HG02840 (cell line): ENCODE measurements around the gene DHDH.

Experiments
- ATAC-seq: cut with Tn5 transposase; IDR thresholded peaks from one replicate; pipeline ENCODE4 v1.9.1; 2021; ENCODE audit warnings: mild to moderate bottlenecking, moderate library complexity, moderate number of reproducible peaks; ENCODE audit not compliant: unreplicated experiment, low FRiP score

Gene DHDH

DNA sequence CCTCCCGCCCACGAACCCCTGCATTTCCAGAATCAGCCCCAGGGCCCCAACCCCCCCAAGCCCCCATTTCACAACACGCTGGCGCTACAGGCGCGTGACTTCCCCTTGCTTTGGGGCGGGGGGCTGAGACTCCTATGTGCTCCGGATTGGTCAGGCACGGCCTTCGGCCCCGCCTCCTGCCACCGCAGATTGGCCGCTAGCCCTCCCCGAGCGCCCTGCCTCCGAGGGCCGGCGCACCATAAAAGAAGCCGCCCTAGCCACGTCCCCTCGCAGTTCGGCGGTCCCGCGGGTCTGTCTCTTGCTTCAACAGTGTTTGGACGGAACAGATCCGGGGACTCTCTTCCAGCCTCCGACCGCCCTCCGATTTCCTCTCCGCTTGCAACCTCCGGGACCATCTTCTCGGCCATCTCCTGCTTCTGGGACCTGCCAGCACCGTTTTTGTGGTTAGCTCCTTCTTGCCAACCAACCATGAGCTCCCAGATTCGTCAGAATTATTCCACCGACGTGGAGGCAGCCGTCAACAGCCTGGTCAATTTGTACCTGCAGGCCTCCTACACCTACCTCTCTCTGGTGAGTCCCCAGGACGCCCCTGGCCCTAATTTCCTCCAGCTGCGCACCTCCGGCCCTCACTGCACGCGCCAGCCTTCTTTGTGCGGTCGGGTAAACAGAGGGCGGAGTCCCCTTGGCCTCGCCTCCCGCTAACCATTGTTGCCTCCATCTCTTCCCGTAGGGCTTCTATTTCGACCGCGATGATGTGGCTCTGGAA is 31.7 kb downstream of the DHDH start, which contains the start of gene FTL:
FTL (plus strand) TSS at position 270 of the 766 bp plus-strand sequence; CDS start at position 469, 199 bp downstream.
- peak; percentile 53 for ATAC-seq

DNA sequence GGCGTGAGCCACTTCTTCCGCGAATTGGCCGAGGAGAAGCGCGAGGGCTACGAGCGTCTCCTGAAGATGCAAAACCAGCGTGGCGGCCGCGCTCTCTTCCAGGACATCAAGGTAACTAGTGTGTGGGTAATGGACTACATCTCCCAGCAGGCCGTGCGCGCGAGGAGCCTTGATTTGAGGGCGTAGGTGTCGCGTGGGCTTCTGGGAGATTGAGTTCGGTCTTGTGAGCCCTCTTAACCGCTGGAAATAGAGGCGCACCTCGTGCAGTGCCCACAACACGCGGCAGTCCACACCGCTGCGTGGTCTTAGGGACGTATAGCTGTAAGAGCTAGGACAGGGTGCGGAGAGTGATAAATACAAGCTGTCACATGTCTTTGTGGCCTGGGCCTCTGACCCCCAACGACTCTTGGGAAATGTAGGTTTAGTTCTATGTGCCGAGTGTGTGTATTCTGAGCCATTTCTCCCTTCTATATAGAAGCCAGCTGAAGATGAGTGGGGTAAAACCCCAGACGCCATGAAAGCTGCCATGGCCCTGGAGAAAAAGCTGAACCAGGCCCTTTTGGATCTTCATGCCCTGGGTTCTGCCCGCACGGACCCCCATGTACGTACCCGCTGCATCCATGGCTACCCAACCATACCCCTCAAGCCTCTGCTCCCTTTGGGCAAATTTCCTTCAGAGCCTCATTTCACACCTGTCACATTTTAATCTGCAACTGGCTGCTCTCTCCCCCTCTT is 32.5 kb downstream of the DHDH start:
- ATAC-seq: peak; percentile 7

DNA sequence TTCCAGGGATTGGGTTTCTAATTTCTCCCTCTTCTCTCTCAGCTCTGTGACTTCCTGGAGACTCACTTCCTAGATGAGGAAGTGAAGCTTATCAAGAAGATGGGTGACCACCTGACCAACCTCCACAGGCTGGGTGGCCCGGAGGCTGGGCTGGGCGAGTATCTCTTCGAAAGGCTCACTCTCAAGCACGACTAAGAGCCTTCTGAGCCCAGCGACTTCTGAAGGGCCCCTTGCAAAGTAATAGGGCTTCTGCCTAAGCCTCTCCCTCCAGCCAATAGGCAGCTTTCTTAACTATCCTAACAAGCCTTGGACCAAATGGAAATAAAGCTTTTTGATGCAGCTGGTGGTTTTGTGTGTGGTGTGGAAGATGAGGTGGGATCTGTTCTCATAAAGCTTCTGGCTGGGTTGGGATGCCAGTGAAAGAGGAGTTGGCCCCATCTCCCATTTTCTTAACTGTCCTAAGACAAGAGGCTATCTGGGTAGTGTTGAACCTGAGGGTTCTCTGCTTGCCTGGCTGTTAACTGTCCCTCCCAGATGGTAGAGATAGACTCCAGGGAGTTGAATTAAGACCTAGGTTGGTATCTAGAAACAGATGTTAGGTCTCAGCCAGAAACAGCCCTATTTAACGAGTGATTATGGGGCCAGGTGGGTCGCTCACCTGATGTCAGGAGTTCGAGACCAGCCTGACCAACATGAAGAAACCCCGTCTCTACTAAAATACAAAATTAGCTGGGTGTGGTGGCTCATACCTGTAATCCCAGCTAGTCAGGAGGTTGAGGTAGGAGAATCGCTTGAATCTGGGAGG is 33.2 kb downstream of the DHDH start:
- ATAC-seq: no peak

DNA sequence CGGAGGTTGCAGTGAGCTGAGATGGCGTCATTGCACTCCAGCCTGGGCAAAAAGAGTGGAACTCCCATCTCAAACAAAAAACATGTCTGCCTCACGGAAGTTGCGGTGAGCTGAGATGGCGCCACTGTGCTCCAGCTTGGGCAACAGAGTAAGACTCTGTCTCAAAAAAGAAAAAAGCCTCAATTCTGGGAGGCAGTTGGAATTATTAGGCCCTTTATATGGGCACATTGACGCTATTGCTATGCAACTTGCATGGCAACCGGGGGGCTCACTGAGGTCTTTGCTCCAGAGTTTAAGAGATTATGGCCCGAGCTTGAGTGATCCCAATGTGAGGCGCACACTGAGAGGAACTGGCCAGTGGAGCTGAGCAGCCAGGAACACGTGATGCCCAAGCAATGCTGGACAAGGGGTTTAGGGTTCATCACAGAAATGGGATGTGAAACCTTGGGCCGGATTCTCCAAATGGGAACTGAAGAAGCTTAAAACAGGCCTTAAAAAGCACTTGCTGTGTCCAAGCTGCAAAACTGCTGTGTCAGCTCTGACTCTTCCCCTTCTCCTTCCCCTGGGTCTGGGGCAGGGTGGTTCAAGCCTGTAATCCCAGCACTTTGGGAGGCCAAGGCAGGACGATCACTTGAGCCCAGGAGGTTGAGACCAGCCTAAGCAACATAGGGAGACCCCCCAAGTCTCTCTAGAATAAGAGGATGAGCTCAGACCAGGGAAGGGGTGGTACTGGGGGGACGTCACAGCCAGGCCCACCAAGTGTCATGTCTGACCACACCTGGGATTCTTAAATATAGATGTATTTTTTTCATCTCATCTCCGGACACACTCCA is 34.1 kb downstream of the DHDH start:
- no peak for ATAC-seq

DNA sequence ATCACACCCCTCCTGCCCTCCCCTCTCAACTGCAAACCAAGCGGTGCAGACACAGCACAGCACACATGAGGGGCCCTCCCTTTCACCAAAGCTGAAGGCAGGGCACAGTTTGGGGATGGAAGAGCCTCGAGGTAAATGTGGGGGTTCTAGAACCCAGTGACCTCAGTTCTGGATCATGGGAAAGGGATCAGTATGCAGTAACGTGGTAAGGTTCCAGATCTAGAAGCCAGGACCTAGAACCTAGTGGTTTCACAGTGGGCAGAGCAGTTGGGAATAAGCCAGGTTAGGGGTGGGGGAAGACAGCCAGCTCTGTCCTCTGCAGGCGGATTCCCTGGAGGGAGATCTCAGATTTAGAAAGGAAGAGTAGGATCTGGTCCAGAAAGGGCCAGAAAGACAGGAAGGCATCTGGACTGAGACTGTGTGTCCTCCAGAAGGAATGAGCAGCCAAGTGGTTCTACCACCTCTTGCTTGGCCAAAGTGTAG is 34.7 kb downstream of the DHDH start:
- ATAC-seq: no peak

DNA sequence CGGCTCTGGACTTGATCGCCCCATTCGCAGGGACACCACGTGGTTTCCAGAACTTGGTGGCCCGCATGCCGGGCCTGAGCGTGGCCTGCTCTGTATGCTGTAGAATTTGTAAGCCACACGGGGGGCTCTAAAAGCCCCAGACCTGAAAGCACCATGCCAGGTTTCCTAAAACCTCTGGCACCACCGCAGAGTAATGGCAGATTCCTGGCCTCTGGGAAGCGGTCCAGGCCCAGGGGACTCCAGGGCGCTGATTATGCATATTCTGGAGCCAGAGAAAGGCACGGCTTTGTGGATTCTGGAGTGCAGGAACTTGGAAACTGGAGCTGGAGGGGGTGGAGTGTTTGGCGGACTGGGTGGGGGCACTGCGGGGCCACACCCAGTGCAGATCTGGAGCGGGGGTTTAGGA is 35.3 kb downstream of the DHDH start:
- no peak for ATAC-seq

DNA sequence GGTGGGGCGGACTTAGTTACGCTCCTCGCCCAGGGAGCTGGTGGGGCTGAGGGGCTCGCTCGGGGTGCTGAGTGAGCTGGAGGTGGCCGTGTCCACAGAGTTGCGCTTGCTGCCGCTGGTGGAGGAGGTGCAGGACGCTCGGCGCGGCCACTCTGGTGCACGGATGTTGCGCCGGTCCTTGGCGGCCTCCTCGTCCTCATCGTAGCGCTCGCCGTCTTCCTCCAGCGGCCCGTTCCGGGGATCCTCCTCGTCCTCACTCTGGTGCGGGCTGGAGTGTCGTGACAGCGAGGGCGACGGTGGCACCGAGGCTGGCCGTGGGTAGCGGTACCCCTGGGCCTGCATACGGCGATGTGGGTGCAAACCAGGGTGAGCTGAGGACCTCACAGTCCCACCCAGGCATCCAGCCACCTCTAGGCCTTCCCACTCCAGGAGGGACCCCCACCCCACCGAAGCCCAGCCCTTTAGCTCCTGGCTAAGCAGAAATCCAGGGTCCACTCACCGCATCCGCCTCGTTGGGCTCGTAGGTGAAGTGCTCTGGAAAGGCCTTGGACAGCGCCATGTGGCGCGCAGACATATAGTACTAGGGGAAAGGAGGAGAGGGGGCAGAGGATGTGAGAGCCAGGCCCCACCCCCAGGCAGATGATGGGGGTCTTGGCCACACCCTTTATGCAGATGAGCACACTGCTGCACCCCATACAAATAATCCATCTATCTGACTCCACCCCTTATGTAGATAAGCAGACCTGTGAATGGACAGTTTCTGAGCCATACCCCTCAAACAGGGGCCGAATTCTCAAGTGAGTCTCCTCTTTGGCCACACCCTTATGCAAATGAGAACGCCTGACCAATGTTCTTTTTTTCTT is 36.0 kb downstream of the DHDH start:
- ATAC-seq: no peak

DNA sequence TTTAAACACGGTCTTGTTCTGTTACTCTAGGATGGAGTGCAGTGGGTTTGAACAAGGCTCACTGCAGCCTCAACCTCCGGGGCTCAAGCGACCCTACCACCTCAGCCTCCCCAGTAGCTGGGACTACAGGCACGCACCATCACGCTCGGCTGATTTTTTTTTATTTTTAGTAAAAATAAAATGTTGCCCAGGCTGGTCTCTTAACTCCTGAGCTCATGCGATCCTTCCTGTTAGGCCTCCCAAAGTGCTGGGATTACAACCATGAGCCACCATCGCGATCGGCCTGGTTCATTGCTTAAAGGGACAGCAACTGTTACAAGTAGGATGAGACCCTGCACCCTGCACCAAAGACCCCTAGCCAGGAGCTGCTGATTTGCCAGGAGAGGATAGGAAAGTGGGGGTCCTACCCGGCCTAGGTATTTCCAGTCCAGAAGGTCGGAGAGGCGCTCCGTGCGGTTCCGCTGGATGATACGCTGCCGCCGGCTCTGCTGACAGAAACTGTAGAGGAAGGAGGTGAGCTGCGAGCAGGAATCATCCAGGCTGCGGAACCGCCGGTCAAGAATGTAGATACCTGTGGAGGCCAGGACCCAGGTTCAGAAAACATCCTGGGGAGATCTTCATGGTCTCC is 36.8 kb downstream of the DHDH start:
- ATAC-seq: no peak

DNA sequence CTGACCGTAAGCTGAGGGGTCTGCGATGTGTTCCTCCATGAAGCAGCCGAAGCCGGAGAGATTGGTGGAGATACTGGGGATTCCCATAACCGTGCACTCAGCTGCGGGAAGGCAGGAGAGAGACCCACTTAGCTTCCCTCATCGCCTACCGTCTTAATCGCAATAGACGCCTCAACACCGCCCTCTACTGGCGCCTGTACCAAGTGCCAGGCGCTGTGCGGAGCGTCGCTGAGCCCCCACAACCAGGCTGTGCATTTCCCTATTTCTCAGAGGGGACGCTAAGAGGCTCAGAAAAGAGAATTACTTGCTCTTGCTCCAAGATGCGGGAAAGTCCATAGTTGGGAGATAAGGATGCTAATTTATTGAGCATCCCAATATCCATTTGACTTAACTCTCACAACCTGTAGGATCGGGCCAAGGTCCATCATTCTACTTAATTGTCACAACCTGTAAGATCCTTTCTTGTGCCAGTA is 37.5 kb downstream of the DHDH start:
- no peak for ATAC-seq

DNA sequence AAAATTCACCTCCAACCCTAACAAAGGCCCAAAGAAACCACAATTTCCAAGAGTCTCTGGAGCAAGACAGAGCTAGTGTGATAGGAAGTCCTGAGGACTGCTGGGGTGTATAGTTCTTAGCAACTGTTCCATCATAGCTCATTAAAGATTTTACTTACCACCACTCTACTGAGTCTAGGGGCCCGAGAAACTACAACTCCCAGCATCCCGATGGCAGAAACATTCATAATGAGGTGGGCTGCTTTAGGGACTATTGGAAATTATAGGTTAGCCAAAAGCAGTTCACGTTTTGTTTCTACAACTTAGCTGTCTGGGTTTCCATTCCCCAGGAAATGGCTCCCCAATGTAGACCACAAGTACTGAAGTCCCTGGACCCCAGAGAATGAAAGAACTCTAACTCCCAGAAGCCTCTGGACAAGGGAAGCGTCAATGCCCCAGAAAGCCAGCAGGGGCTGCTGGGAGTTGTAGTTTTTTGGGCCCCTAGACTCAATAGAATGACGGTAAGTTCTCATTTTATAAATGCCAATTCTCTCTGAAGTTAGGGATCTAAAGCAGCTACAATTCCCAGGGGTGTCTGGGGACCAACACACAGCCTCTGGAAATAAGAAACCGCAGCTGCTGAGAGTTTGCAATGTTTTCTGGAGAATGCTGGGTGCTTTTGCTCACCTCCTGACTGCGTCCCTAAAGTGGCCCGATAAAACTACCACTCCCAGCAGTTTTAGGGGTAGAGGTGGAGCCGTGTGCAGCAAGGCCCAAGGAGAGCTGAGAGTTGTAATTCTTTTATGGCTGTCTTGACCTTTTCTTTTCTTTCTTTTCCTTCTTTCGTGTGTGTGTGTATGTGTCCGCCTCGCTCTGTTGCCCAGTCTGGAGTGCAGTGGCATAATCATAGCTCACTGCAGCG is 42.7 kb downstream of the DHDH start:
- no peak for ATAC-seq

DNA sequence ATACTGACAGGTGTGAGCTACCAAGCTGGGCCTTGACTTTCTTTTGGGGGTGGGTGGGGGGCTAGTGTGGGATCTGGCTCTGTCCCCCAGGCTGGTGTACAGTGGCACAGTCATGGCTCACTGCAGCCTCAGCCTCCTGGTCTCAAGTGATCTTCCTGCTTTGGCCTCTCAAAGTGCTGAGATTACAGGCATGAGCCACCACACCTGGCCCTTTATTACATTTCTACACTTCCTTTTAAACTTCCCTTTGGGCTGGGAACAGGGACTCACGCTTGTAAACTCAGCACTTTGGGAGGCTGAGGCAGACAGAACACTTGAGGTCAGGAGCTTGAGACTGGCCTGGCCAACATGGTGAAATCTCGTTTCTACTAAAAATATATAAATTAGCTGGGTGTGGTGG is 43.6 kb downstream of the DHDH start:
- ATAC-seq: no peak

DNA sequence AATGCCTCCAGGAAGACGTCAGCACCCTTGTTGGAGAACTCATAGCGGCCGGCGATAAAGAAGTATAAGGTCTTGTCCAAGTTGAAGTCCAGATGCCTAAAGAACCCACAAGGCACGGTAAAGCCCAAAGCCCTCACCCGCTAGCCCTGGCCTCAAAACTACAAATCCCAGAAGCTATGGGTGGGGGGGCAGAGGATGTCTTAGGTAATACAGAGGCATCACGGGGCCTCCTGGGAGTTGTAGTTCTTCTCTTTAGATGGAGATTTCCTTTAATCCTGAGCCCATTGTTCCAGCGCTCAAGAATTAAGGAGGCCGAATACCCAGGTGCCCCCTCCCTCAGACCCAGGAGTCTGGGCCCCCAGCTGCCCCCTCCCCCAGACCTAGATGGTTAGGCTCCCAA is 48.8 kb downstream of the DHDH start:
- ATAC-seq: no peak

DNA sequence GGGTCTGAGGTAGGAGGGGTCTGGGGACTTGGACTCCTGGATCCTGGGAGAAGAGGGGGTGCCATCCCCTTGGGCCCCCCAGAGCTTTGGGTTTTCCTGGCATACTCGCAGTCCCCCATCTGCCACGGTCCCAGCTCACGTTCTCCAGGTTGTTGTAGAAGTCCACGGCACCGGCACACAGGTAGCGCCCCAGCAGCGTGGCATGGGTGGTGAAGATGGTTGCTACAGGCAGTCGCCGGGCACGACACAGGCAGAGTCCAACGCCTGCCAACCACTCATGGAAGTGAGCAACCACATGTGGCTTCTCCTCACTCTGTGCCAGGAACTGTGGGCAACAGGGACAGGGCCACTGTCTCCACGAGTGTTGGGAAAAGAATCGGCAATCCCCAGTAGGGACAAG is 52.2 kb downstream of the DHDH start:
- ATAC-seq: no peak

DNA sequence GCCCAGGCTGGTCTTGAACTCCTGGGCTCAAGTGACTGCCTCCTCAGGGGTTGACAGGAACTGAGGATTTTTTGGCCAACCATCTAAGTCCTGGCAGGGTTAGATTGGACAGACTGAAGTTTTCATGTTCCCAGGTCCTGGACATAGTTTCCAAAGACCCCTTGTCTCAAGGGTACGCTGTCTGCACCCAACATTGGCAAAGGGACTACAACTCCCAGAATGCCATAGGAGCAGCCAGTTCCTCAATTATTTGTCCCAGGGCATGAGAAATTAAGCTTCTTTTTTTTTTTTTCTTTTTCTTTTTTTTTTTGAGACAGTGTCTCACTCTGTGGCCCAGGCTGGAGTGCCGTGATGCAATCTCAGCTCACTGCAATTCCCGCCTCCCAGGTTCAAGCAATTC is 52.7 kb downstream of the DHDH start:
- ATAC-seq: no peak

DNA sequence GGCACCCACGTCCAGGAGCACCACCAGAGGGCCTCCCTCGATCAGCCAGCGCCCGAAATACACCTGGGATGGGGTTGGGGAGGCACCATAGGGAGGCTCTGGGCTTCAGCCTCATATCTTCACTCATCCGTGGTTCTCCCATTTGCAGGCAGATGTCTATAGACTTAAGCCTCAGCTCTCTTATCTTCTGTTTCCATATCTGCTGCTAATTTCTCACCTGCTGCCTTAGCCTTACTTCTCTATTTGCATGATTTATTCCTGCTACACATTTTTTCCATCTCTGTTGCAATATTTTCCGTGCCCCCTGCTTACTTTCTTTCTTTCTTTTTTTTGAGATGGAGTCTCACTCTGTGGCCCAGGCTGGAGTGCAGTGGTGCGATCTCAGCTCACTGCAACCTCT is 53.8 kb downstream of the DHDH start:
- no peak for ATAC-seq

DNA sequence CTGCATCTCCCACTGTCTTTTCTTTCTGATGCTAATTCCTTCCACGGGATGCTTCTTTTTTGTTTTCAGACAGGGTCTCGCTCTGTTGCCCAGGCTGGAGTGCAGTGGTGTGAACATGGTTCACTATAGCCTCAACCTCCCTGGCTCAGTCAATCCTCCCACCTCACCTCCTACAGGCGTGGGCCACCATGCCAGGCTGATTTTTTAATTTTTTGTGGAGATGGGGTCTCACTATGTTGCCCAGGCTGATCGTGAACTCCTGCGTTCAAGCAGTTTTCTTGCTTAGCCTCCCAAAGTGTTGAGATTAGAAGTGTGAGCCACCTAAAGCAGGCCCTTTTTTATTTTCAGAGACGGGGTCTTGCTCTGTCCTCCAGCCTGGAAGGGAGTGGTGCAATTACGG is 54.8 kb downstream of the DHDH start:
- no peak for ATAC-seq

DNA sequence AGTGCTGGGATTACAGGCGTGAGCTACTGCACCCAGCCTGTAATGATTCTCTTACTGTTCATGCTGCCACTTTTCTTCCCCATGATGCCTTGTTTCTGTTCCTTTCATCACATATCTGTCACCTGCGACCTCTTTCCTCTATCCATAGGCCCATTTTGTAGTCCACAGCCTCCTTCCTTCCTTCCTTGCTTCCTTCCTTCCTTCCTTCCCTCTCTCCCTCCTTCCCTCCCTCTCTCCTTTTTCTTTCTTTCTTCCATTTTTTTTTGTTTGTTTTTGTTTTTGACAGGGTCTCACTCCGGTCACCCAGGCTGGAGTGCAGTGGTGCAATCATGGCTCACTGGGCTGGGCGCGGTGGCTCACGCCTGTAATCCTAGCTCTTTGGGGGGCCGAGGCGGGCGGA is 55.4 kb downstream of the DHDH start:
- ATAC-seq: no peak
